Kidney (tissue), 14 donors: ENCODE results near the gene GPRC5D. TPM values are rescaled to one million over a fixed set of nuclear protein-coding genes. Genes with fewer than 3 reads are reported as not detected.

Experiments
- DNase-seq, 5 donors: peaks; one replicate each; pipeline ENCODE4 v3.0.0-alpha.2; 2013 to 2020
- FAIRE-seq: peaks from 2 replicates; lab custom pipeline; 2012; peaks lifted over from hg19 to GRCh38; lab: Jason Lieb, UNC
- H3K27ac ChIP-seq, 2 donors: one replicate each; pipeline ENCODE4 v1.7.0; 2013; ENCODE audit warnings: low read depth in 2 of 2, low read length in 2 of 2, inconsistent platforms in 1 of 2
- H3K27me3 ChIP-seq: one replicate; pipeline ENCODE4 v1.7.1; 2013; ENCODE audit warnings: low read length, inconsistent platforms; ENCODE audit not compliant: control insufficient read depth, insufficient read depth
- H3K36me3 ChIP-seq, 3 donors: one replicate each; pipeline versions ENCODE4 v1.7.0 to v1.7.1; 2013; ENCODE audit warnings: low read length in 3 of 3, control low read depth in 1 of 3, inconsistent platforms in 1 of 3; ENCODE audit not compliant: insufficient read depth in 3 of 3, control insufficient read depth in 2 of 3
- H3K4me1 ChIP-seq, 3 donors: one replicate each; pipeline versions ENCODE4 v1.7.0 to v1.7.1; 2013; ENCODE audit warnings: low read length in 3 of 3, inconsistent platforms in 1 of 3, low read depth in 1 of 3; ENCODE audit not compliant: control insufficient read depth in 2 of 3, insufficient read depth in 2 of 3
- H3K4me3 ChIP-seq, 3 donors: one replicate each; pipeline versions ENCODE4 v1.7.0 to v1.8.1; 2013; ENCODE audit warnings: low read length in 3 of 3, control low read depth in 1 of 3, inconsistent platforms in 1 of 3
- H3K9ac ChIP-seq, 3 donors: one replicate each; pipeline versions ENCODE4 v1.7.0 to v1.7.1; 2013; ENCODE audit warnings: low read length in 3 of 3, control low read depth in 1 of 3, inconsistent platforms in 1 of 3
- H3K9me3 ChIP-seq, 3 donors: one replicate each; pipeline versions ENCODE4 v1.7.0 to v1.7.1; 2013; ENCODE audit warnings: low read length in 3 of 3, control low read depth in 1 of 3, inconsistent platforms in 1 of 3; ENCODE audit not compliant: control insufficient read depth in 2 of 3, insufficient read depth in 1 of 3
- CTCF ChIP-seq: IDR thresholded peaks from 3 replicates; pipeline ENCODE4 v1.5.1; 2012; ENCODE audit warnings: mild to moderate bottlenecking, moderate library complexity, borderline replicate concordance; ENCODE audit not compliant: insufficient read depth; ENCODE audit errors: extremely low read depth
- intact Hi-C: fragments of 100-400 bp; cut with DNase I; formaldehyde crosslinking; loops from one replicate; pipeline ENCODE4 v1.11.1; 2022
- polyA plus RNA-seq: library from polyadenylated mRNA; stranded (reverse); fragments of 350-450 nt; fragmentation: Illumina TruSeq; extraction: RNeasy Lipid Tissue Mini Kit (QIAGEN cat#74804); gene quantifications from one replicate; pipeline ENCODE4 v1.2.3, GENCODE V29; 2014; ENCODE audit warnings: low read depth, low replicate concordance; ENCODE audit not compliant: insufficient read depth
- total RNA-seq: library from RNA; stranded (reverse); fragmentation: NEBNext Ultra II Directional; extraction: Animal tissue kit (Norgen Biotek cat#: 25700); gene quantifications from one replicate; pipeline ENCODE4 v1.2.1, GENCODE V29; 2021
- donor health status: control.
- donor health status: control.
- donor health status: control.
- donor health status: control.
- donor health status: control.
- donor health status: DM: yes; HTN: yes; CAD: no.
- donor health status: Normal renal cell carcinoma (clear cell type).

The GPRC5D gene
- total and polyA plus RNA-seq, 2 donors from 2014 or later, result 0.25 TPM; not detected in 1

GRCh38 chr12:12892681-12893141, 59.3 kb downstream of the GPRC5D start:
- H3K4me1 ChIP-seq, result peaks cover 0 to 6% (median 0%) of the 10 kb centered on the region in 3 donors
- no peak for TF ChIP-seq CTCF
- no peaks in the 10 kb centered on the region for H3K36me3 ChIP-seq
- intact Hi-C loops, result no loop called here
- FAIRE-seq (no peak), DNase-seq (no peak)
- H3K9me3 ChIP-seq, result no peaks in the 10 kb centered on the region
- no peak overlapping the region for H3K27ac ChIP-seq
- H3K4me3 ChIP-seq, result no peak overlapping the region
- no peaks in the 10 kb centered on the region for H3K27me3 ChIP-seq
- H3K9ac ChIP-seq, result no peak overlapping the region

GRCh38 chr12:12891881-12892355, 60.1 kb downstream of the GPRC5D start:
- H3K36me3 ChIP-seq, result no peaks in the 10 kb centered on the region

GRCh38 chr12:12891080-12891880, 60.7 kb downstream of the GPRC5D start, which contains the start of gene GPRC5A:
GPRC5A (plus strand) TSS chr12:12891562; CDS start chr12:12908250, 16,688 bp downstream.
- H3K4me3 ChIP-seq, result peak within 1 kb of the TSS; percentile 44 to 68 (median 63)
- FAIRE-seq (no peak), DNase-seq (peak; percentile 85 to 96 (median 93))
- peak within 1 kb of the TSS; percentile 32 to 89 (median 44) for H3K9ac ChIP-seq
- intact Hi-C loops, result no loop called here
- no peak for TF ChIP-seq CTCF
- H3K27me3 ChIP-seq, result no peaks in the 10 kb centered on the region
- H3K9me3 ChIP-seq, result no peaks in the 10 kb centered on the region
- H3K4me1 ChIP-seq, result peaks cover 0 to 6% (median 0%) of the 10 kb centered on the region in 3 donors
- H3K36me3 ChIP-seq, result no peaks in the 10 kb centered on the region
- peak within 1 kb of the TSS; percentile 58 to 70 for H3K27ac ChIP-seq

More at GRCh38 chr12:12891881-12892355, 60.1 kb downstream of the GPRC5D start:
- H3K4me3 ChIP-seq, result peak overlapping the region in 2 of 3 donors; percentile 23 to 63
- no peaks in the 10 kb centered on the region for H3K27me3 ChIP-seq
- DNase-seq, result peak in 1 of 5 donors; percentile 38
- no peak for FAIRE-seq
- H3K4me1 ChIP-seq, result peaks cover 0 to 6% (median 0%) of the 10 kb centered on the region in 3 donors
- H3K9me3 ChIP-seq, result no peaks in the 10 kb centered on the region
- no peak for TF ChIP-seq CTCF
- intact Hi-C loops, result no loop called here
- H3K9ac ChIP-seq, result peak overlapping the region in 1 of 3 donors; percentile 10
- peak overlapping the region in 1 of 2 donors; percentile 70 for H3K27ac ChIP-seq

Other genes starting within 250 kb of the GPRC5D start
- gene CDKN1B, start 234.8 kb downstream of the GPRC5D start, total RNA-seq, result 52.3 TPM
- 27.9 TPM for gene CDKN1B, start 234.8 kb downstream of the GPRC5D start, polyA plus RNA-seq
- 18.9 TPM for gene APOLD1, start 166.5 kb downstream of the GPRC5D start, total RNA-seq
- gene APOLD1, start 166.5 kb downstream of the GPRC5D start, polyA plus RNA-seq, result 4.5 TPM
- gene DDX47, start 138.8 kb downstream of the GPRC5D start, total RNA-seq, result 50.9 TPM
- gene DDX47, start 138.8 kb downstream of the GPRC5D start, polyA plus RNA-seq, result 35.1 TPM
- 60.6 TPM for gene GPRC5A, start 60.6 kb downstream of the GPRC5D start, total RNA-seq
- gene GPRC5A, start 60.6 kb downstream of the GPRC5D start, polyA plus RNA-seq, result 6.3 TPM
- 66.8 TPM for gene HEBP1, start 48.1 kb upstream of the GPRC5D start, total RNA-seq
- gene HEBP1, start 48.1 kb upstream of the GPRC5D start, polyA plus RNA-seq, result 142 TPM
- gene FAM234B, start 92.2 kb upstream of the GPRC5D start, total RNA-seq, result 9.6 TPM
- gene FAM234B, start 92.2 kb upstream of the GPRC5D start, polyA plus RNA-seq, result 9.6 TPM
- gene GSG1, start 151.5 kb upstream of the GPRC5D start, total RNA-seq, result 0.19 TPM
- 0.34 TPM for gene GSG1, start 151.5 kb upstream of the GPRC5D start, polyA plus RNA-seq
- gene EMP1, start 244.6 kb upstream of the GPRC5D start, total RNA-seq, result 431 TPM
- gene EMP1, start 244.6 kb upstream of the GPRC5D start, polyA plus RNA-seq, result 45.1 TPM